ENCODE measurements around the gene ARMC8.

ARMC8 gene

DNA sequence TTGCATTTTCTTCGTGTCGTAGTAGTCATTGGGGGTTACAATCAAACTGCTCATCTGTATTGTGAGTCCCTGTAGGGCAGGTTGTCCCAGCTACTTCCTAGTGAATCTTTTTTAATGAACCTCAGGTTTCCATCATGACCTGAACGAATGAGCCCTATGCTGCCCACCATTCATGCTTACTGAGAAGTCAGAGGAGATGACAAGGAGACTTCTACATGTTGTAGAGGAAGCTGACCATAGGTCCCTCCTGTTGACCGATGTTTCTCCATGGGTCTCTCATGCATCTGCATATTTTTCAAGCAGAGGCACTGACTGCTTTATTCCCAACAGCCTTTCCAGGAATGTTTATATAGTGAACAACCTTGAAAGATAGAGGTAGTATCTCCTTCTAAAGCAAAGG lies 147.5 kb downstream of the ARMC8 start:
- ATAC-seq: no peak
- no peak for TF ChIP-seq RARB (CRISPR knock-in tag; IDR thresholded peaks at IDR 0.05)
- no peak for TF ChIP-seq ARNTL (CRISPR knock-in tag; IDR thresholded peaks at IDR 0.05; ENCODE audit: borderline replicate concordance, low read depth)

DNA sequence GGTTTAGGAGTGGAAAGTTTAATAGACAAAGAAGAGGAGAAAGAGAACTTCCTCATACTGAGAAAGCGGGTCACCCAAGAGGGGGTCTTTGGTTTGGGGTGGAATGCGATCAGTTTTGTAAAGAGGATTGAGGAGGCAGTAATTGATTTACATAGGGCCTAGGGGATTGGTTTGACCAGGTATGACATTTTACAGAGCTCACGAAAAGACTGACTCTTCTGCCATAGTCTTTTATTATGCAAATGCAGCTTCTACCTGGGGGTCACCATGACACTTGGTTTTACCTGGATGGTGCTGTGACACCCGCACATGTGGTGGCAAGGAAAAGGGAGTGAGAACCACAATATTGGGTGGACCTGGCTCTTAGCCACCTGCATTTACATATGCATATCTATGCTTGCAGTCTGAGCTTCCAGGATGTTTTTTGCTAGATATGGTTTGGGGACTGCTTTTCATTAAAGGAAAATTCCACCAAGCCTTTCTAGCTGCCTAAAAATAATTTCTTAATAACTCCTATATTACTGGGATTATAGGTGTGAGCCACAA lies 149.4 kb downstream of the ARMC8 start:
- ATAC-seq: no peak
- no peak for TF ChIP-seq SNAI2 (CRISPR knock-in tag; IDR thresholded peaks at IDR 0.05)
- TF ChIP-seq ZNF70 (CRISPR knock-in tag; IDR thresholded peaks at IDR 0.05): no peak
- no peak for TF ChIP-seq BACH2 (CRISPR knock-in tag; IDR thresholded peaks at IDR 0.05; ENCODE audit: borderline replicate concordance)
- TF ChIP-seq, protein P1, sequence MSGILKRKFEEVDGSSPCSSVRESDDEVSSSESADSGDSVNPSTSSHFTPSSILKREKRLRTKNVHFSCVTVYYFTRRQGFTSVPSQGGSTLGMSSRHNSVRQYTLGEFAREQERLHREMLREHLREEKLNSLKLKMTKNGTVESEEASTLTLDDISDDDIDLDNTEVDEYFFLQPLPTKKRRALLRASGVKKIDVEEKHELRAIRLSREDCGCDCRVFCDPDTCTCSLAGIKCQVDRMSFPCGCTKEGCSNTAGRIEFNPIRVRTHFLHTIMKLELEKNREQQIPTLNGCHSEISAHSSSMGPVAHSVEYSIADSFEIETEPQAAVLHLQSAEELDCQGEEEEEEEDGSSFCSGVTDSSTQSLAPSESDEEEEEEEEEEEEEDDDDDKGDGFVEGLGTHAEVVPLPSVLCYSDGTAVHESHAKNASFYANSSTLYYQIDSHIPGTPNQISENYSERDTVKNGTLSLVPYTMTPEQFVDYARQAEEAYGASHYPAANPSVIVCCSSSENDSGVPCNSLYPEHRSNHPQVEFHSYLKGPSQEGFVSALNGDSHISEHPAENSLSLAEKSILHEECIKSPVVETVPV (CRISPR knock-in tag; IDR thresholded peaks at IDR 0.05): no peak
- TF ChIP-seq TOX (CRISPR knock-in tag; IDR thresholded peaks at IDR 0.05; ENCODE audit: borderline replicate concordance): no peak
- no peak for TF ChIP-seq PPARA (CRISPR knock-in tag; IDR thresholded peaks at IDR 0.05; ENCODE audit: borderline replicate concordance)
- TF ChIP-seq, protein P2, sequence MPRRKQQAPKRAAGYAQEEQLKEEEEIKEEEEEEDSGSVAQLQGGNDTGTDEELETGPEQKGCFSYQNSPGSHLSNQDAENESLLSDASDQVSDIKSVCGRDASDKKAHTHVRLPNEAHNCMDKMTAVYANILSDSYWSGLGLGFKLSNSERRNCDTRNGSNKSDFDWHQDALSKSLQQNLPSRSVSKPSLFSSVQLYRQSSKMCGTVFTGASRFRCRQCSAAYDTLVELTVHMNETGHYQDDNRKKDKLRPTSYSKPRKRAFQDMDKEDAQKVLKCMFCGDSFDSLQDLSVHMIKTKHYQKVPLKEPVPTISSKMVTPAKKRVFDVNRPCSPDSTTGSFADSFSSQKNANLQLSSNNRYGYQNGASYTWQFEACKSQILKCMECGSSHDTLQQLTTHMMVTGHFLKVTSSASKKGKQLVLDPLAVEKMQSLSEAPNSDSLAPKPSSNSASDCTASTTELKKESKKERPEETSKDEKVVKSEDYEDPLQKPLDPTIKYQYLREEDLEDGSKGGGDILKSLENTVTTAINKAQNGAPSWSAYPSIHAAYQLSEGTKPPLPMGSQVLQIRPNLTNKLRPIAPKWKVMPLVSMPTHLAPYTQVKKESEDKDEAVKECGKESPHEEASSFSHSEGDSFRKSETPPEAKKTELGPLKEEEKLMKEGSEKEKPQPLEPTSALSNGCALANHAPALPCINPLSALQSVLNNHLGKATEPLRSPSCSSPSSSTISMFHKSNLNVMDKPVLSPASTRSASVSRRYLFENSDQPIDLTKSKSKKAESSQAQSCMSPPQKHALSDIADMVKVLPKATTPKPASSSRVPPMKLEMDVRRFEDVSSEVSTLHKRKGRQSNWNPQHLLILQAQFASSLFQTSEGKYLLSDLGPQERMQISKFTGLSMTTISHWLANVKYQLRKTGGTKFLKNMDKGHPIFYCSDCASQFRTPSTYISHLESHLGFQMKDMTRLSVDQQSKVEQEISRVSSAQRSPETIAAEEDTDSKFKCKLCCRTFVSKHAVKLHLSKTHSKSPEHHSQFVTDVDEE (CRISPR knock-in tag; IDR thresholded peaks at IDR 0.05): no peak
- no peak for TF ChIP-seq ZFP30 (CRISPR knock-in tag; IDR thresholded peaks at IDR 0.05)
- no peak for TF ChIP-seq RARB (CRISPR knock-in tag; IDR thresholded peaks at IDR 0.05)
- no peak for TF ChIP-seq TCF4 (CRISPR knock-in tag; IDR thresholded peaks at IDR 0.05; ENCODE audit: borderline replicate concordance)
- TF ChIP-seq, protein P3, sequence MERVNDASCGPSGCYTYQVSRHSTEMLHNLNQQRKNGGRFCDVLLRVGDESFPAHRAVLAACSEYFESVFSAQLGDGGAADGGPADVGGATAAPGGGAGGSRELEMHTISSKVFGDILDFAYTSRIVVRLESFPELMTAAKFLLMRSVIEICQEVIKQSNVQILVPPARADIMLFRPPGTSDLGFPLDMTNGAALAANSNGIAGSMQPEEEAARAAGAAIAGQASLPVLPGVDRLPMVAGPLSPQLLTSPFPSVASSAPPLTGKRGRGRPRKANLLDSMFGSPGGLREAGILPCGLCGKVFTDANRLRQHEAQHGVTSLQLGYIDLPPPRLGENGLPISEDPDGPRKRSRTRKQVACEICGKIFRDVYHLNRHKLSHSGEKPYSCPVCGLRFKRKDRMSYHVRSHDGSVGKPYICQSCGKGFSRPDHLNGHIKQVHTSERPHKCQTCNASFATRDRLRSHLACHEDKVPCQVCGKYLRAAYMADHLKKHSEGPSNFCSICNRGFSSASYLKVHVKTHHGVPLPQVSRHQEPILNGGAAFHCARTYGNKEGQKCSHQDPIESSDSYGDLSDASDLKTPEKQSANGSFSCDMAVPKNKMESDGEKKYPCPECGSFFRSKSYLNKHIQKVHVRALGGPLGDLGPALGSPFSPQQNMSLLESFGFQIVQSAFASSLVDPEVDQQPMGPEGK (CRISPR knock-in tag; IDR thresholded peaks at IDR 0.05; ENCODE audit: borderline replicate concordance): no peak
- no peak for TF ChIP-seq CSDC2 (CRISPR knock-in tag; IDR thresholded peaks at IDR 0.05)
- TF ChIP-seq GLIS3 (CRISPR knock-in tag; IDR thresholded peaks at IDR 0.05): no peak
- TF ChIP-seq ISL1 (CRISPR knock-in tag; IDR thresholded peaks at IDR 0.05): no peak
- TF ChIP-seq, protein P4, sequence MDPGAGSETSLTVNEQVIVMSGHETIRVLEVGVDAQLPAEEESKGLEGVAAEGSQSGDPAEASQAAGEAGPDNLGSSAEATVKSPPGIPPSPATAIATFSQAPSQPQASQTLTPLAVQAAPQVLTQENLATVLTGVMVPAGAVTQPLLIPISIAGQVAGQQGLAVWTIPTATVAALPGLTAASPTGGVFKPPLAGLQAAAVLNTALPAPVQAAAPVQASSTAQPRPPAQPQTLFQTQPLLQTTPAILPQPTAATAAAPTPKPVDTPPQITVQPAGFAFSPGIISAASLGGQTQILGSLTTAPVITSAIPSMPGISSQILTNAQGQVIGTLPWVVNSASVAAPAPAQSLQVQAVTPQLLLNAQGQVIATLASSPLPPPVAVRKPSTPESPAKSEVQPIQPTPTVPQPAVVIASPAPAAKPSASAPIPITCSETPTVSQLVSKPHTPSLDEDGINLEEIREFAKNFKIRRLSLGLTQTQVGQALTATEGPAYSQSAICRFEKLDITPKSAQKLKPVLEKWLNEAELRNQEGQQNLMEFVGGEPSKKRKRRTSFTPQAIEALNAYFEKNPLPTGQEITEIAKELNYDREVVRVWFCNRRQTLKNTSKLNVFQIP (CRISPR knock-in tag; IDR thresholded peaks at IDR 0.05; ENCODE audit: borderline replicate concordance, low read depth): no peak

DNA sequence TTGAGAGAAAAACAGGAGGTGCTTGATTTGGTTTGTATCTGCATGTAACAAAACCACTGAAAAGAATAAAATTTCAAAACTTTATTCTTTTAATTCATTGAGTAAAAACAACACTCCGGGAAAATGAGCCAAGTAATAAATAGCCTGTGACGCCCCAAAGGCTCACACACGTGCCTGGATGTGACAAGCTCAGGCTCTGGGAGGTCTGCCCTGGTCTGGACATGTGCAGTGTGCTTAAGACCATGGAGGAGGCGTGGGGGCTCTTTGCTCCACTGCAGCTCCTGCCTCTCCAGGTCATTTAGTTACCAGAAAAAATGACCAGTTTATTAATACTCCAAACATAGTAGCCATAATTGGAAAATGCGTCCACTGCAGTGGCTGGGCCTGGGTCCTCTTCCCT lies 151.1 kb downstream of the ARMC8 start:
- TF ChIP-seq ISL1 (CRISPR knock-in tag; IDR thresholded peaks at IDR 0.05) (no peak), ZNF565 (CRISPR knock-in tag; conservative IDR thresholded peaks at IDR 0.05; ENCODE audit: low read depth) (no peak)
- no peak for ATAC-seq

DNA sequence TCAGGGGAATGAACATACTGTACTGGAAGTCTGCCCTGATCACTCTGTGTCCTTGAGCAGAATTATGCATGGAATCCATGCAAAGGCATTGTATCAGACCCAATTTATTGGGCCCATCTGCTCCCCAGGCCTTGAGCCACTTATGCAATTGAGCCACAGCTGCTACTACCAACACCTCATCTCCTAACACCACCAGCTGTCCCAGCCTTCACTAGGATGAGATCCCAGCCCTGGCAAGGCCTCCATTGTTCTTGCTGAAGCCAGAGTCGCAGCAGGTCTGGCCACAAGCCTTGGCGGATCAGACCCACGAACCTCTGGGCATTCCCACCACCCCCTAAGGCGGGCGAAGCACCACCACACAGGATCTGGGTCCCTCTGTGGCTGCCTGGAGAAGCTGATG lies 151.7 kb downstream of the ARMC8 start:
- ATAC-seq: no peak
- TF ChIP-seq ARNTL (CRISPR knock-in tag; IDR thresholded peaks at IDR 0.05; ENCODE audit: borderline replicate concordance, low read depth) (no peak), ESRRG (CRISPR knock-in tag; IDR thresholded peaks at IDR 0.05) (no peak)
- TF ChIP-seq, protein P3 (CRISPR knock-in tag; IDR thresholded peaks at IDR 0.05; ENCODE audit: borderline replicate concordance): no peak
